Measurements from ENCODE around the gene FASTKD1. TPM values are rescaled to one million over a fixed set of nuclear protein-coding genes. Genes with fewer than 3 reads are reported as not detected.

The FASTKD1 gene
- total RNA-seq, 1 experiment from 2014 or later = 37.6 TPM

DNA sequence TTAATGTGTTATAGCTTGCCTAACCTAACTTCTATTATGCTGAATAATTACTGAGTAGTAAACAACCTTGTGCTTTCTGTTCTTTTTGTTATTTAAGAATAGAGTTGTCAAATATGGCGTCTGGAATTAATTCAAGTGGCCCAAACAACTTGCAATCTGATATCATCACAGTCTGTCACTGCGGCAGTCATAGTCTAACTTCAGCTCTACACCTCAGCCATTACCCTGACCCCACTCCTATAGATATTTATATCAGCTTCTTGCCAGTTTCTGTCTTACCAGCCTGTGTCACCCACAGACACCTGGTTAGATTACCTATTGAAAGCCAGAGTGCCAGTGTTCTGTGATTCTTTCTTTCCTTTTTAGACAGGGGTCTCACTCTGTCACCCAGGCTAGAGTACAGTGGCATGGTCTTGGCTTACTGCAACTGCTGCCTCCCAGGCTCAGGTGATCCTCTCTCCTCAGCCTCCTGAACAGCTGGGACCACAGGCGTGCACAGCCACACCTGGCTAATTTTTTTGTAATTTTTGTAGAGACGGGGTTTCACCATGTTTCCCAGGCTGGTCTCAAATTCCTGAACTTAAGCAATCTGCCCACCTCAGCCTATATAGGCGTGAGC, 78.2 kb downstream of the FASTKD1 start:
- no peak overlapping the region for H3K27ac ChIP-seq (ENCODE audit: low read depth, low read length)
- no peaks in the 10 kb centered on the region for H3K36me3 ChIP-seq (ENCODE audit: control insufficient read depth in 1 of 2, insufficient read depth in 2 of 2, low read length in 2 of 2)
- BruUV-seq (replicated peaks) = no TSS peak
- DNase-seq (ENCODE audit: low read depth, low spot score) = no peak
- H2AFZ ChIP-seq (ENCODE audit: low read depth, low read length, poor library complexity, severe bottlenecking) = no peak overlapping the region
- TF ChIP-seq FOSL1 (IDR thresholded peaks at IDR 0.05; ENCODE audit: low read depth) = no peak
- no peak for TF ChIP-seq CBX3 (IDR thresholded peaks at IDR 0.05; ENCODE audit: low read depth)
- no peak for TF ChIP-seq POLR2A (IDR thresholded peaks at IDR 0.05; ENCODE audit: borderline replicate concordance, extremely low read depth, insufficient read depth, insufficient read length)
- TF ChIP-seq, protein P1, sequence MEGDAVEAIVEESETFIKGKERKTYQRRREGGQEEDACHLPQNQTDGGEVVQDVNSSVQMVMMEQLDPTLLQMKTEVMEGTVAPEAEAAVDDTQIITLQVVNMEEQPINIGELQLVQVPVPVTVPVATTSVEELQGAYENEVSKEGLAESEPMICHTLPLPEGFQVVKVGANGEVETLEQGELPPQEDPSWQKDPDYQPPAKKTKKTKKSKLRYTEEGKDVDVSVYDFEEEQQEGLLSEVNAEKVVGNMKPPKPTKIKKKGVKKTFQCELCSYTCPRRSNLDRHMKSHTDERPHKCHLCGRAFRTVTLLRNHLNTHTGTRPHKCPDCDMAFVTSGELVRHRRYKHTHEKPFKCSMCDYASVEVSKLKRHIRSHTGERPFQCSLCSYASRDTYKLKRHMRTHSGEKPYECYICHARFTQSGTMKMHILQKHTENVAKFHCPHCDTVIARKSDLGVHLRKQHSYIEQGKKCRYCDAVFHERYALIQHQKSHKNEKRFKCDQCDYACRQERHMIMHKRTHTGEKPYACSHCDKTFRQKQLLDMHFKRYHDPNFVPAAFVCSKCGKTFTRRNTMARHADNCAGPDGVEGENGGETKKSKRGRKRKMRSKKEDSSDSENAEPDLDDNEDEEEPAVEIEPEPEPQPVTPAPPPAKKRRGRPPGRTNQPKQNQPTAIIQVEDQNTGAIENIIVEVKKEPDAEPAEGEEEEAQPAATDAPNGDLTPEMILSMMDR (IDR thresholded peaks at IDR 0.05 in 2 of 3, conservative IDR thresholded peaks at IDR 0.05 in 1 of 3; ENCODE audit: borderline replicate concordance in 1 of 3, insufficient read depth in 1 of 3, low read depth in 2 of 3, low read length in 2 of 3) = no peak
- no peak for TF ChIP-seq ELF1 (IDR thresholded peaks at IDR 0.05; ENCODE audit: borderline replicate concordance, low read depth)
- TF ChIP-seq EZH2 (IDR thresholded peaks at IDR 0.05) = no peak
- no peak for TF ChIP-seq CEBPB (IDR thresholded peaks at IDR 0.05; ENCODE audit: low read depth)
- TF ChIP-seq ZFX (IDR thresholded peaks at IDR 0.05) = no peak
- no peak for TF ChIP-seq RAD21 (IDR thresholded peaks at IDR 0.05; ENCODE audit: low read depth)
- no peak for TF ChIP-seq YY1 (IDR thresholded peaks at IDR 0.05; ENCODE audit: extremely low read depth, insufficient replicate concordance, low read depth, low read length)
- TF ChIP-seq, protein P2, sequence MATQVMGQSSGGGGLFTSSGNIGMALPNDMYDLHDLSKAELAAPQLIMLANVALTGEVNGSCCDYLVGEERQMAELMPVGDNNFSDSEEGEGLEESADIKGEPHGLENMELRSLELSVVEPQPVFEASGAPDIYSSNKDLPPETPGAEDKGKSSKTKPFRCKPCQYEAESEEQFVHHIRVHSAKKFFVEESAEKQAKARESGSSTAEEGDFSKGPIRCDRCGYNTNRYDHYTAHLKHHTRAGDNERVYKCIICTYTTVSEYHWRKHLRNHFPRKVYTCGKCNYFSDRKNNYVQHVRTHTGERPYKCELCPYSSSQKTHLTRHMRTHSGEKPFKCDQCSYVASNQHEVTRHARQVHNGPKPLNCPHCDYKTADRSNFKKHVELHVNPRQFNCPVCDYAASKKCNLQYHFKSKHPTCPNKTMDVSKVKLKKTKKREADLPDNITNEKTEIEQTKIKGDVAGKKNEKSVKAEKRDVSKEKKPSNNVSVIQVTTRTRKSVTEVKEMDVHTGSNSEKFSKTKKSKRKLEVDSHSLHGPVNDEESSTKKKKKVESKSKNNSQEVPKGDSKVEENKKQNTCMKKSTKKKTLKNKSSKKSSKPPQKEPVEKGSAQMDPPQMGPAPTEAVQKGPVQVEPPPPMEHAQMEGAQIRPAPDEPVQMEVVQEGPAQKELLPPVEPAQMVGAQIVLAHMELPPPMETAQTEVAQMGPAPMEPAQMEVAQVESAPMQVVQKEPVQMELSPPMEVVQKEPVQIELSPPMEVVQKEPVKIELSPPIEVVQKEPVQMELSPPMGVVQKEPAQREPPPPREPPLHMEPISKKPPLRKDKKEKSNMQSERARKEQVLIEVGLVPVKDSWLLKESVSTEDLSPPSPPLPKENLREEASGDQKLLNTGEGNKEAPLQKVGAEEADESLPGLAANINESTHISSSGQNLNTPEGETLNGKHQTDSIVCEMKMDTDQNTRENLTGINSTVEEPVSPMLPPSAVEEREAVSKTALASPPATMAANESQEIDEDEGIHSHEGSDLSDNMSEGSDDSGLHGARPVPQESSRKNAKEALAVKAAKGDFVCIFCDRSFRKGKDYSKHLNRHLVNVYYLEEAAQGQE (IDR thresholded peaks at IDR 0.05; ENCODE audit: low read depth) = no peak
- TF ChIP-seq, protein P3, sequence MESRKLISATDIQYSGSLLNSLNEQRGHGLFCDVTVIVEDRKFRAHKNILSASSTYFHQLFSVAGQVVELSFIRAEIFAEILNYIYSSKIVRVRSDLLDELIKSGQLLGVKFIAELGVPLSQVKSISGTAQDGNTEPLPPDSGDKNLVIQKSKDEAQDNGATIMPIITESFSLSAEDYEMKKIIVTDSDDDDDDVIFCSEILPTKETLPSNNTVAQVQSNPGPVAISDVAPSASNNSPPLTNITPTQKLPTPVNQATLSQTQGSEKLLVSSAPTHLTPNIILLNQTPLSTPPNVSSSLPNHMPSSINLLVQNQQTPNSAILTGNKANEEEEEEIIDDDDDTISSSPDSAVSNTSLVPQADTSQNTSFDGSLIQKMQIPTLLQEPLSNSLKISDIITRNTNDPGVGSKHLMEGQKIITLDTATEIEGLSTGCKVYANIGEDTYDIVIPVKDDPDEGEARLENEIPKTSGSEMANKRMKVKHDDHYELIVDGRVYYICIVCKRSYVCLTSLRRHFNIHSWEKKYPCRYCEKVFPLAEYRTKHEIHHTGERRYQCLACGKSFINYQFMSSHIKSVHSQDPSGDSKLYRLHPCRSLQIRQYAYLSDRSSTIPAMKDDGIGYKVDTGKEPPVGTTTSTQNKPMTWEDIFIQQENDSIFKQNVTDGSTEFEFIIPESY (IDR thresholded peaks at IDR 0.05; ENCODE audit: extremely low read depth, insufficient replicate concordance, low read length) = no peak
- no peak for TF ChIP-seq EGR1 (IDR thresholded peaks at IDR 0.05; ENCODE audit: low read depth)
- TF ChIP-seq ZNF274 (IDR thresholded peaks at IDR 0.05; ENCODE audit: low read depth, low read length) = no peak
- no peak for TF ChIP-seq SP1 (IDR thresholded peaks at IDR 0.05; ENCODE audit: low read depth)
- no peak overlapping the region for H3K4me3 ChIP-seq (replicated peaks in 1 of 2; ENCODE audit: low read depth in 1 of 2, low read length in 2 of 2)
- no peak overlapping the region for H3K4me2 ChIP-seq (ENCODE audit: low read length)
- intact Hi-C loops (cut with micrococcal nuclease) = no loop called here
- H3K4me1 ChIP-seq (ENCODE audit: control insufficient read depth in 1 of 2, insufficient read depth in 2 of 2, low read length in 2 of 2) = no peaks in the 10 kb centered on the region
- no peaks in the 10 kb centered on the region for H3K9me2 ChIP-seq (ENCODE audit: insufficient read depth)
- no peak overlapping the region for H3K9ac ChIP-seq (ENCODE audit: low read length)
- ChIA-PET RAD21 (ENCODE audit: low non-redundant PET in 1 of 2, low total read pairs in 2 of 2, uncharacterized antibody in 2 of 2, unreplicated experiment in 2 of 2) (no interaction called here), CTCF (no interaction called here), POLR2A (no interaction called here)
- no peaks in the 10 kb centered on the region for H4K20me1 ChIP-seq (ENCODE audit: insufficient read depth)
- no peak for ATAC-seq
- H3K9me3 ChIP-seq (ENCODE audit: control insufficient read depth in 1 of 2, insufficient read depth in 1 of 2, low read depth in 1 of 2, low read length in 2 of 2) = no peaks in the 10 kb centered on the region
- H3K79me2 ChIP-seq (ENCODE audit: insufficient read depth, low read length) = no peaks in the 10 kb centered on the region
- H3K27me3 ChIP-seq (ENCODE audit: insufficient read depth, low read length) = no peaks in the 10 kb centered on the region

Measured in HCT116 (cell line).